Sigmoid colon (tissue), 7 donors: Measurements from ENCODE around the gene ABCA6. TPM values are rescaled to one million over a fixed set of nuclear protein-coding genes. Genes with fewer than 3 reads are reported as not detected.

Experiments used
- DNase-seq: peaks from one replicate; pipeline ENCODE4 v3.0.0-alpha.2; 2019
- H3K27ac ChIP-seq, 4 donors: fragments of 200-600 bp; sonication (generic); one replicate each; pipeline ENCODE4 v1.5.1; 2016 to 2019; ENCODE audit warnings: mild to moderate bottlenecking in 1 of 4
- H3K27me3 ChIP-seq, 3 donors: fragments of 200-600 bp; sonication (generic); one replicate each; pipeline ENCODE4 v1.5.1; 2019; ENCODE audit warnings: mild to moderate bottlenecking in 1 of 3
- H3K36me3 ChIP-seq, 4 donors: fragments of 200-600 bp; sonication (generic); one replicate each; pipeline ENCODE4 v1.5.1; 2016 to 2019
- H3K4me1 ChIP-seq, 4 donors: fragments of 200-600 bp; sonication (generic); one replicate each; pipeline ENCODE4 v1.5.1; 2017 to 2019
- H3K4me3 ChIP-seq, 4 donors: fragments of 200-600 bp; sonication (generic); one replicate each; pipeline ENCODE4 v1.5.1; 2017 to 2019; ENCODE audit warnings: mild to moderate bottlenecking in 2 of 4, moderate library complexity in 1 of 4
- H3K9me3 ChIP-seq, 4 donors: fragments of 200-600 bp in 3 of 4; sonication (generic) in 3 of 4; one replicate each; pipeline versions ENCODE4 v1.5.1 to v1.6.1; 2013 to 2019
- CTCF ChIP-seq, 4 experiments: fragments of 450-650 bp in 3 of 4; fragments of 200-600 bp in 1 of 4; IDR thresholded peaks; one replicate each; pipeline ENCODE4 v1.5.1; 2016 to 2019; ENCODE audit warnings: antibody characterized with exemption in 4 of 4, mild to moderate bottlenecking in 3 of 4, moderate library complexity in 2 of 4
- EP300 ChIP-seq, 4 donors: sonication (generic); formaldehyde crosslinking; IDR thresholded peaks; one replicate each; pipeline ENCODE4 v1.6.1; 2017; ENCODE audit warnings: antibody characterized with exemption in 4 of 4
- POLR2A ChIP-seq, 2 donors: fragments of 450-650 bp; IDR thresholded peaks; one replicate each; pipeline ENCODE4 v1.6.1; 2016; ENCODE audit warnings: antibody characterized with exemption in 2 of 2, mild to moderate bottlenecking in 2 of 2, moderate library complexity in 2 of 2
- POLR2AphosphoS5 ChIP-seq, 4 donors: sonication (generic); formaldehyde crosslinking; IDR thresholded peaks; one replicate each; pipeline ENCODE4 v1.6.1; 2017; ENCODE audit warnings: antibody characterized with exemption in 4 of 4
- WGBS, 2 donors: extraction: QIAGEN DNeasy Blood & Tissue Kit; methylation state at CpG; one replicate each; pipeline ENCODE4 v1.1.7; 2013; 5-methylcytosine and 5-hydroxymethylcytosine counted together
- intact Hi-C: fragments of 100-400 bp; cut with DNase I; formaldehyde crosslinking; loops from one replicate; pipeline ENCODE4 v1.15.1; 2023
- polyA plus RNA-seq, 3 donors: library from polyadenylated mRNA; stranded (reverse); fragments of 200-250 nt; gene quantifications; one replicate each; pipeline ENCODE4 v1.2.3, GENCODE V29; 2013
- total RNA-seq, 4 donors: library from RNA; depleted of rRNA; stranded (reverse); fragments of >200 nt; gene quantifications; one replicate each; pipeline ENCODE4 v1.1.0, GENCODE V29; 2016
- donor health status: healthy with polysubstance abuse.
- donor health status: Bipolar disorder and iron deficiency.
- donor health status: healthy.

The ABCA6 gene
- total and polyA plus RNA-seq, 7 donors, result 1.6 to 111 (median 31.0) TPM

- Histone ChIP-seq H3K4me3 (no peak overlapping the region), H3K36me3 (no peaks in the 10 kb centered on the region), H3K9me3 (no peaks in the 10 kb centered on the region), H3K27ac (no peak overlapping the region), H3K4me1 (no peaks in the 10 kb centered on the region), H3K27me3 (no peaks in the 10 kb centered on the region)
- intact Hi-C loops, result loop anchor here (10.0 kb wide), 1 partner anchor 166 kb away; no protein-coding TSS in a partner anchor
- WGBS, 2 donors, result 92% methylated on average over 5 of the region's 5 CpGs
- TF ChIP-seq POLR2A (IDR thresholded peaks at IDR 0.05) (no peak), CTCF (IDR thresholded peaks at IDR 0.05) (no peak), POLR2AphosphoS5 (IDR thresholded peaks at IDR 0.05) (no peak), EP300 (IDR thresholded peaks at IDR 0.05) (no peak)
- no peak for DNase-seq
Measured at GRCh38 chr17:69069226-69069750, 72.4 kb downstream of the ABCA6 start.

- Histone ChIP-seq H3K9me3 (no peaks in the 10 kb centered on the region), H3K27me3 (no peaks in the 10 kb centered on the region), H3K27ac (no peak overlapping the region), H3K4me3 (no peak overlapping the region), H3K36me3 (no peaks in the 10 kb centered on the region), H3K4me1 (no peaks in the 10 kb centered on the region)
- intact Hi-C loops, result loop anchor here (10.0 kb wide), 1 partner anchor 167 kb away; no protein-coding TSS in a partner anchor
- 92% methylated on average over 4 of the region's 4 CpGs for WGBS, 2 donors
- no peak for TF ChIP-seq CTCF (IDR thresholded peaks at IDR 0.05)
- no peak for TF ChIP-seq POLR2A (IDR thresholded peaks at IDR 0.05)
- TF ChIP-seq EP300 (IDR thresholded peaks at IDR 0.05), result no peak
- no peak for TF ChIP-seq POLR2AphosphoS5 (IDR thresholded peaks at IDR 0.05)
- DNase-seq, result no peak
Measured at GRCh38 chr17:69067274-69068047, 74.2 kb downstream of the ABCA6 start.

- Histone ChIP-seq H3K4me3 (no peak overlapping the region), H3K27ac (no peak overlapping the region), H3K4me1 (peaks cover 0 to 5% (median 0%) of the 10 kb centered on the region in 4 donors), H3K9me3 (no peaks in the 10 kb centered on the region), H3K27me3 (no peaks in the 10 kb centered on the region), H3K36me3 (no peaks in the 10 kb centered on the region)
- TF ChIP-seq POLR2A (IDR thresholded peaks at IDR 0.05) (no peak), POLR2AphosphoS5 (IDR thresholded peaks at IDR 0.05) (no peak), CTCF (IDR thresholded peaks at IDR 0.05) (no peak), EP300 (IDR thresholded peaks at IDR 0.05) (no peak)
- DNase-seq, result no peak
- intact Hi-C loops, result loop anchor here (10.0 kb wide), 1 partner anchor 168 kb away; no protein-coding TSS in a partner anchor
- WGBS, 2 donors, result 52 to 85% methylated on average over 7 of the region's 7 CpGs
Measured at GRCh38 chr17:69066482-69066881, 75.2 kb downstream of the ABCA6 start.

GRCh38 chr17:69065113-69065512 lies 76.6 kb downstream of the ABCA6 start:
- no peak for TF ChIP-seq POLR2AphosphoS5 (IDR thresholded peaks at IDR 0.05)
- no peak for TF ChIP-seq CTCF (IDR thresholded peaks at IDR 0.05)
- TF ChIP-seq POLR2A (IDR thresholded peaks at IDR 0.05), result no peak
- no peak for TF ChIP-seq EP300 (IDR thresholded peaks at IDR 0.05)
- no peak overlapping the region for H3K4me3 ChIP-seq
- H3K27me3 ChIP-seq, result no peaks in the 10 kb centered on the region
- H3K4me1 ChIP-seq, result peaks cover 0 to 5% (median 0%) of the 10 kb centered on the region in 4 donors
- H3K27ac ChIP-seq, result no peak overlapping the region
- DNase-seq, result no peak
- no peaks in the 10 kb centered on the region for H3K9me3 ChIP-seq
- H3K36me3 ChIP-seq, result no peaks in the 10 kb centered on the region
- intact Hi-C loops, result loop anchor here (10.0 kb wide), 1 partner anchor 170 kb away; no protein-coding TSS in a partner anchor
